NCI-H69 (cell line): ENCODE measurements around the gene TMPRSS6.

ENCODE experiments used
- DNase-seq: peaks from one replicate; lab custom pipeline; 2025; lab: John Stamatoyannopoulos, UW

The TMPRSS6 gene

DNA sequence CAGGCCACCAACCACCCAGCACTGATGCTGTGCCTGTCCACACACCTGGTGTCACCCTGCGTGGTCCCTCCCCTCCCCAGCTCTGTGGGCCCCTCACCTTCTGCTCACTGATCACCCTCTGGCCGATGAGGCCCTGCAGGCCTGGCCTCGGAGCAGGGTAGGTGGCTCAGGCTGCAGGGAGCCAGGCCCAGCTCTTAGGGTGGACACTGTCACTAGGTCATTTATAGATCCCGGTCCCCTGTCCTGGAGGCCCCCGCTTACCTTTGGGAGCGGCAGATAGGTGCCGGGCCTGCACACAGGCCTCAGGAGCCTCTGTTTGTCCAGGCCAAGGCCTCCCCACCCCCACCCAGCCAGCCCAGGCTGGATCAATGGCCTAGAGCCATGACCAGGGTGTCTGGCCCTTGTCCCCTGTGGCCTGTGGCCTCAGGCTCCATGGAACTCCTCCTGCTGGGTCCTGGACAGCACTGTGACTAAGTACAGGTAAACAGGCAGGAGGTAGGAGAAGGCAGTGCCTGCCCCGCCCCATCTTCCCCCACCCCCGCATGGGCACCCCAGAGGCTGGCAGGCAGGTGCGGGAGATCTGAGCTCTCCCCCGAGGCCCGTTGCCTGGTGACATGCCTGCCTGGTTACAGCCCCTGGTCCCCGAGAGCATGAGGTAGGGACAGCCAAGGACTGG lies at the start of gene TMPRSS6:
TSS of gene TMPRSS6 (minus strand) at position 472 of the 676 bp plus-strand sequence. CDS start 6,296 bp downstream, outside the sequence.
- DNase-seq: peak; percentile 69

DNA sequence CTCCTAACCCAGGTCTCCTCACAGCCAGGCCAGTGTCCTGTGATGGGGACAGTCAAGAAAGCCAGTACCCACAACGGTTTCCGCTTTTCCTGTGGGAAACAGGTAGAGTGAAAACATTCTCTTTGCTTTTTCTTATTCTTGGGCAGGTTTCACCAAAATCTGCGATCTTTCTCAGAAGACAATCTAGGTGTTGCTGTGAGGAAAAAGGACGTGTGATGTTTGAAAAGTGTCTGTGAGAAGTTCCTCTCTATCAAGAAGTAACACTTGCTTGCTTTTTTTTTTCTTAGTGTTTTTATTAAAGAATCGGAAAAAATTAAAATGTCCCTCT lies 49.4 kb upstream of the TMPRSS6 start:
- no peak for DNase-seq

DNA sequence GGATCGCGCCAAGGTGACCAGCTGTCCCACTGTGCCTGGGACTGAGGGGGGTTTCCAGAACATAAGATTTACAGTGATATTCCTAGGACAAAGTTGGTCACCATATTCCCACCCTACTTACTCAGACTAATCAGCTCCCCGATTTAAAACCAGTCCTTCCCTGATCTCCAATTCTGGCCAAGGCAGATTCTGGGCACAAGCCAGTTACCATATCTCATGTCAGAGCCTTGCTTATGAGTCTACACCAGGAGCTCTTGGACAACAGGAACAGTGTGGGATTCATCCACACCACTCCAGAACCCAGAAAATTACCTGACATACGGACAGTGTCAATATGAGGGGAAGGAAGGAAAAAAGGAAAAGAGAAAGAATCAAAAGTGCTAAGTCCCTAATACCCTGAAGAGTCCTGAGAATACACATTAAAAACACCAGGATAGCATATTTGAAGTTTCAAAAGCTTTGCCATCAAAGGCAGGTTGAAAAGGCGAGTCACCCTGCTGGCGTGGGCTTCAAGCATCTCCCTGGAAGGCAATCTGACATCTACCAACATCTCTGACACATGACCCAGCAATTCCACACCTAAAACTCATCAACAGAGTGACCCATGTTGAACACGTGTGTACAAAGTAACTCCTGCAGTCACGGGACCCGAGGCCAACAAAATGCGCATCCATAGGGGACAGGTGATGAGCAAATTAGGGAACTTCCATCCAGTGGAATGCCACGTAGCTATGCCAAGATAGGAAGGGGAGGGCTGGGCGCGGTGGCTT lies 48.2 kb upstream of the TMPRSS6 start:
- DNase-seq: no peak

DNA sequence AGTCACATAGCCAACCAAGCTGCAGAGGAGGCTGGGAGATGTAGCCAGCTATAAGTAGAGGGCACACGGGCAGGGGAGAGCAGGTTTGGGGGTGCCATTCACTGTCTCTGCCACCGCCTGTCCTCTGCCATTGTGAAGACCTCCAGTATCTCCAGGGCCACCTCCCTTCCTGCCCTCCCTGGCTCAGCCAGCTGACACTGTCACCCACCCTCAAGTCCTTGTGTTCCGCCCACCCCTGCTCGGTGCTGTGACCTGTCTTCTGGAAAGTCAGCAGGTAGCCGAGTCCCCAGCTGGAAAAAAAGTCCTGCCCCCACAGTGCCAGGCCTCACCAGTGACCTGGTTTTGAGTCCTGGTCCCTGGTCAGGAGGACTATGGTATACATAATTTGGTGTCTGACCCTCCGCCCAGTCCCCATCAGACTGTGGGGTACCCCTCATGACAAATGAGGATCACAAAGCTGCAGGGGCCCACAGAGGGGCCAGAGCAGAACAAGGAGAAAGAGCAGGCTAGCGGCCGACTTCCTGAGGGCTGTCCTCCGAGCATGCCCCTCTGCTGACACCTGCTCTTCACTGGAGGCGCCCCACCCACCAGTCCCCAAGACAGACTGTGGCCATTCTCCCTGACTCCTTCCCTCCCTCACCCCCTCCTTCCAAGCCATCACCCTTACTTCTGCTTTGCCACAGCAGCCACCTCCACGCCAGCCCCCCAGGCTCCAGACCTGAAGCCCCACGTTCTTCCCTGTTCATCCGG lies 47.3 kb upstream of the TMPRSS6 start:
- no peak for DNase-seq

DNA sequence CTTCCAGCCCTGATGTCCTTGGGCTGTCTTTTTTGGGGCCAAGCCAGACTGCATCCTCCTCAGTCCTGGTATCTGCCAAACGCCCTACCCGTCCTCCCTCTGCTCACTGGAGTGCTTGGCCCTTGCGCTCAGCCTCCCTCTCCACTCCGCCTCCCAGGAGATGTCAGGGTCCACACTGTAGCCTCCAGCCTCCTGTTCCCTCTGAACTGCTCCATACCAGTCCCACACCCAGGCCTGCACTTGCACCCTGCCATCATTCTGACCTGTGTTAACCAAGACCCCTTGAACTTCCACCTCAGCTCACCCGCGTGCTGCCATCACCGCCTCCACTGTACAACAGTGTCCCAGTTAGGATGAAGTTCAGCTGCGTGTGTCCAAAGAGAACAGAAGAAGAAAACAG lies 46.5 kb upstream of the TMPRSS6 start:
- no peak for DNase-seq

DNA sequence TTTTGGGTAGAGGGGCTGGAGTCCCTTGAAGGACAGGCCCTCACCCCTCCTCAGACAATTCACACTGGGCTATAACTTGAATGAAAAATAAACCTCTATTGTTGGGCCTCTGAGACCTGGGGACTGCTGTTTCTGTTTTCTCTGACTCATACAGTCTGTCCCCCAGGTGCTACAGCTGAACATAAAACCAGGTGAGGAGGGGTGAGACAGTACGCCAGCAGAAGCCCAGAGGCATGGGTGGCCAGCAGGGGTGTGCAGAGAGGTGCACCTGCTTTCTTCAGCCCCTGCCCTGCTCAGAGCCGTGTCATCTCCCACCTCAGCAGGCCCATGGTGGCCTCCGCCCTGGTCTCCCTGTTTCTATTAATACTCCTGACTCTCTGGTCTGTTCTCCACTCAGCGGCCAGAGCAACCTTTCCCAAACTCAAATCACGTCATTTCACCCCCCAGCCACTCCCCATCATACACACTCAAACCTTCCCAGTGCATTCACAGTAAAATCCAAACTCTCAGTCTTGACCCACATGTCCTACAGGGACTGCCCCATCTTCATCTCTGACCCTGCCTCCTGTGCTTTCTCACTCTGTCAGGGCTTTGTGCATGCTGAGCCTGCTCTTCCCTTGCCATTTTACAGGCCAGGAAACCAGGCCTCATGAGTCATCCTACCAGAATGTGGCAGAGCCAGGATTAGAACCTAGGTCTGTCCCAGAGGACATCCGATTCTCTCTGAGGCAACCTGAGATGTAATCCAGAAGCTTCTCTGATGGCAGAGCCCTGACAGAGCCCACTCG lies 45.6 kb upstream of the TMPRSS6 start:
- no peak for DNase-seq

DNA sequence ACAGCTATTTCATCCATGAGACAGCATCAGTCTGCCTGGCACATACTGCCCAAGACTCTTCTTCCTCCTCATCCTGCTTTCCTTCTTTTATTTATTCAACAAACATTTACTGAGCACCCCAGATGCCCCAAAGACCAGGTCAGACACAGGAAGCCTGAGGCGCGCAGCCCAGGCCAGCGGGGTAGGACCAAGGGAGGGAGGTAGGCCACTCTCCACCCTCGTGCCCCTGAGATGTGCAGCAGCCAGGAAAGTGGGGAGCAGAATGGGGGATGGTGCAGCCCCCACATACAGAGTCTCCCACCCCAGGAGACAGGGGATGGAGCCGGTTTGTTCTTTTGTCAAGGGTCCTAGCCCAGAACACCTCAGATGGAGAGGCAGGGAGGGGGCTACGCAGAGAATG lies 44.4 kb upstream of the TMPRSS6 start:
- no peak for DNase-seq

DNA sequence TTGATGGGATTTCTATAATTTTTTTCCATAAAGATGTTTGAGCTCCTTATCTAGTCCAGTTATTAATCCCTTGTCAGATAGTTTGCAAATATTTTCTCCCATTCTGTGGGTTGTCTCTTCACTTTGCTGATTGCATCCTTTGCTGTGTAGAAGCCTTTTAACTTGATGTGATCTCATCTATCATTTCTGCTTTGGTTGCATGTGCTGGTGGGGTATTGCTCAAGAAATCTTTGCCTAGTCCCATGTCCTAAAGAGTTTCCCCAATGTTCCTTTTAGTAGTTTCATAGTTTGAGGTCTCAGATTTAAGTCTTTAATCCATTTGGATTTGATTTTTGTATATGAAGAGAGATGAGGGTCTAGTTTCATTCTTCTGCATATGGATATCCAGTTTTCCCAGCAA lies 41.9 kb upstream of the TMPRSS6 start:
- no peak for DNase-seq

DNA sequence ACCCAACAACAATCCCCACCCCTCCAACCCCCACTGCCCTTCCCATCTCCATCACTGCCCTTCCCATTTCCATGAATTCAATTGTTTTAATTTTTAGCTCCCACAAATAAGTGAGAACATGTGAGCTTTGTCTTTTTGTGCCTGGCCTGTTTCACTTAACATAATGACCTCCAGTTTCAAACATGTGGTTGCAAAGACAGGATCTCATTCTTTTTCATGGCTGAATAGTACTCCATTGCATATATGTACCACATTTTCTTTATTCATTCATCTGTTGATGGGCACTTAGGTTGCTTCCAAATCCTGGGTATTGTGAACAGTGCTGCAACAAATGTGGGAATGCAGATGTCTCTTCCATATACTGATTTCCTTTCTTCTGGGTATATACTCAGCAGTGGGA lies 41.2 kb upstream of the TMPRSS6 start:
- no peak for DNase-seq

DNA sequence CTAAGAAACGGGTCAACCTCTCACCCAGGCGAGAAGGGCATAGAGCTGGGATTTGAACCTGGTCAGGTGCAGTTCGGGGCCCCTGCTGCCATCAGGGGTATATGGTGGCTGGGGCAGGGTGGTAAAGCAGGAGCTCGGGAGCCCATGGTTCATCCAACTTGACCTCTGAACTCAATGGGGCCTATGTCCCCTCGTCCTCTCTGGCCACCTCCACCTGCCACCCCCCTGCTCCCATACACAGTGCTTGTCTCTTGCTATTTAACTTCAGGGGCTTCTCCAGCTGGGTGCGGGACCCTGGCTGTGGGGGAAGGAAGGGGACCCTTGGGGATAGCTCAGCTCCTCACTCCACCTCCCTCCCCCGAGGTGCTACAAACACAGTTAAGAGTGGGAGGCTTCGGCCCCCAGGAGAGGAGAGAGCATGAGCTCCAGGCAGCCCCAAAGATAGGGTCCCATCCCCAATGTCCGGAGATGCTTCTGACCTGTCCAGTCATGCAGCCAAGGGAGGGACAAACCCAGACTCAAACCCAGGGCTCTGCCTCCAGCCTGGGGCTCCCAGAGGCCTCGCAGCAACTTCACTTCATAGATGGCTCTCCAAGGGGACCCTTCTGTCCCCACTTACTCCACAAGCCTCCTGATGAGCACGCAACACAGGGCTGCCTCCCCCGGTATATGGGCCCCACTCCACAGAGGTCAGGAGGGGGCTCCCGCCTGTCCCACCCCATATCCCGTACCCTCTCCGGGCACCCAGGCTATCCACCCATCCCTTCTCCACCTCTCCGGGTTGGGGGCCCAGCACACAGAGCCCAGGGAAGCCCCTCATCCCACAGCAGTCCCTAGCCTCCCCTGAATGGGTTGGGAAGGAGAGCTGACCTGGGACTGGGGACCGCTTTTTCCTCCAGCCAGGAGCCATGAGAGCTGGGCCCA lies 39.5 kb upstream of the TMPRSS6 start:
- no peak for DNase-seq

DNA sequence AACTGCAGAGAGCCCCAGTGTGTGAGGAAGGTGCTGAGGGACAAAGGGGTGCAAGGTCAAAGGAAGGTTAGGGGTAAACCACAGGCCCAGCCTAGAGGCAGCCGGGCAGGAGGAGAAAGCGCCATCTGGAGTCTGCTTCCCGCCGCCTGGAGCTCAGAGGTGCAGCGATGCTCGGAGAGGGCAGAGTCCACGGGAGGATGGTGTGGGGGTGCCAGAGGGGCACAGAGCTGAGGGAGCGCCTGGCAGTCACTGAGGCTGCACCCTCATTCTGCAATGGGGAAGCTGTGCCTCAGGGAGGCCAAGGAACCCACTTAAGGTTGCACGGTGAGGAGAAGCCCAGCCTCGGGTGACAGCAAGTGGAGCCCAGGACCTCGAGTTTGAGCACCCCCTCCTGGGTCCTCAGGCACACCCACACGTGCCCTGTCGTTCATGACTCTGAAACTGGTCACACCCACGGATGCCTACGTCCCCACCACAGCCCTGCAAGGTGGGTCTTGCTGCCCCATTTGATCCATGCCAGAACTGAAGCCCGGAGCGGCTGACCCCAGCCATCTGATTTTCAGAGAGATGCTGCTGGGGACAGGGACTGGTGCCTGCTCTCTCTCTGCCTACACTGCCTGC lies 38.6 kb upstream of the TMPRSS6 start:
- DNase-seq: no peak

DNA sequence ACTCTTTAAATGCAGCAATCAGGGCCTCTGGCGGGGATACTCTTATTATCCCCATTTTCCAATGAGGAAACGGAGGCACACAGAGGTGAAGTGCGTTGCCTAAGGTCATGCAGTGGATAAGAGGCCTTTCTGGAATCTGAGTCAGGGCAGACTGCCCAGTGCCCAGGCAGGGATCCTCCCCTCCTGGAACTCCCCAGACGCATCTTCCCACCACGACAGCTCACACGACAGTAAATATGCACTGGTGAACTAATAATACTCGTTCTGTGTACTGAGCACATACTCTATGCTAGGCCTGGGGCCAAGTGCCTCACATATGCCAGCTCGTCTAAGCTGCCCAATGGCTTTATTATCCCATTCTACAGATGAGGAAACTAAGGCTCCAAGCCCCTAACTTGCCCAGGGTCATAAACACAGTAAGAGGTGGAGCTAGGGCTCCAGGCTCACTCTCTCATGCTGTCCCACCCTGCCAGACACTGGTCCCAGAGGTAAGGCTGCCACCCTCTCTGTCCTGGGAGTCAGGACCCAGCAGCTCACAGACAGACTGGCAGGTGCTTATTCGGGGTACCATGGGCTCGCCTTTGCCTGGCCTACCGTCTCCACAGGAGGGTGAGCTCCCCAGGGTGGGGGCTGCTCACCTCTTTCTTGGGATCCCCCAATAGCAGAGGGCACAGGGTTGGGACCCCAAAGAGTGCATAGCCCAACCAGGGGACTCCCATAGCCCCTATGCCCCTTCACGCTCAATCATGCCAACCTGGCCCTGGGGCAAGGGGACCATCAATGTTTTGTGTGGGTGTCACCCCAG lies 37.9 kb upstream of the TMPRSS6 start:
- no peak for DNase-seq

DNA sequence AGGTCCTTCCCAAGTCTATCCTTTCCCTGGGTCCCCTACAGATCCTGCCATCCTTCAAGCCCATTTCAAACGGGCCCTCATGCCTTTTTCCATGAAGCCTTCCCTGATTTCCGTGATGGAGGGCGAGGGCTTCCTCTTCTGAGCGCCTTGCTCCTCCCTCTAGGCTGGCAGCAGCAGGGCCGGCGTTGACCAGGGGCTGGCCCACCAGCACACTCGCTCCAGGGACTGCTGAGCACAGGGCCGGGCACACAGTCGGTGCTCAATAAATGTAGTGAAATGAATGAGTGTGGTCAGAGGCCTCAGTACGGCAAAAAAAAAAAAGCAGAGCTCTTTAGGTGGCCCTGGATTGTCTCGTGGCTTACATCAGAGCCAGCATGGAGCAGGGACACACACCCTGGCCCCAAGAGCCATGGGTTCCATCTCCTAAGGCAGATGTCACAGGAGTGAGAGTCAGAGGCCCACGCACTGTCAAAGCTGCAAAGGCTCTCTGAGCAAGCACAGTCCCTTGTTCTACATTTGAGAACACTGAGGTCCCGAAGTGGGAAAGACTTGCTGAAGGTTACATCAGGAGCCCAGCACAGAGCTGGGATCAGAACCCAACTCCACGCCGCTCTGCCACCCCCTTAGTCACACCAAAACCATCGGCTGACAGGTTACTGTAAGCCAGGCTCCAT lies 37.1 kb upstream of the TMPRSS6 start:
- no peak for DNase-seq

DNA sequence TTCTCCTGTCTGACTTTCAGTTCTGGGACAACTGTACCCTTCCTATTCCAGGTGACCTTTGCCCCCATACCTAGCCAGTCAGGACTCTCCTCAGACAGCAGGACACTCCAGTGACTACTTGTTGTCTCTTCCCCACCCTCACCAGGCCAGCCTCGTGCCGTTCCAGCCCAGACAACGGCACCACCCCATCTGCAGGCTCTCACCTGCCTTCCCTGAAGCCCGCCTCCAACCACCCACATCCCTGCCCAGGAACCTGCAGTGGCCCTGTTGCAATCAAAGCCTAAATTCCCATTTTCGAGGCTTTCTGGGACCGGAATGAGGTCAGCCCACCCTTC lies 36.5 kb upstream of the TMPRSS6 start:
- no peak for DNase-seq

DNA sequence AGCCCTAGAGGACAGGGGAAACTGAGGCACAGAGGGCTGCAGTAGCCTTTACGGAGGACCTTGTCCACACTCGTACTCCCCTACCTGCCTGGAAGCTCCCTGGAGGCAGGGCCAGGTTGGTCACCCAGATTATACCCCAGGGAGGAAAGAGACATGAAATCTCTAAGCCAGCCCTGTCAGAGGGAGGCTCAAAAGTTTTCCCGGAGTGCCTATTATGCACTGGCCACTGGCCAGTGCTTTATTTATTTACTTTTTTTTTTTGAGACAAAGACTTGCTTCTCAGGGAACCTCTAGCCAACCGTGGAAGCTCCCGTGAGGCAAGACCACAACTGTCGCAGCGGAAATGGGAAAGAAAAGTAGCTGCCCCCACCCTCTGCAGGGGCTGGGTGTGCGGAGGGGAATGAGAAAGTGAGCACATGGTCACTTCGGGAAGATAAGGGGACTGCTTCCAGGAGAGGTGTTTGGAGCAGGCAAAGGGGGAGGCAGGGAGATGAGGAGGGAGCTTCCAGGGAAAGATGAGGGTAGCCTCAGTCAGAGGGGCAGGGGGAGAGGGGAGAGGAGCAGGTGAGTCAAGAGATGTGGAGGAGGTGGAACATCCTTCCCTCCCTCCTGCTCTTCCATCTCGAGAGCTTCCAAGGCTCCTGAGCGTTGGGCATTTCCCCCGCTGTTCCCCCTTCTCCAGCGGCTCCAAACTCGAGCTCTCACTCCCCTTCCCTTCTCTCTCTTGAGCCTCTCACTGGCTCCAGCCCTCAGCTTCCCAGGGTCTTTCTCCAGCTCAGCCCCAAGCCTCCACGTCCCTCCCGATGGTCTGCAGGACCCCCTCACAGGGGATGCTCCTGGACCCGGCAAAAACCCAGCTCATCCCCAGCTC lies 35.9 kb upstream of the TMPRSS6 start:
- peak; percentile 57 for DNase-seq

DNA sequence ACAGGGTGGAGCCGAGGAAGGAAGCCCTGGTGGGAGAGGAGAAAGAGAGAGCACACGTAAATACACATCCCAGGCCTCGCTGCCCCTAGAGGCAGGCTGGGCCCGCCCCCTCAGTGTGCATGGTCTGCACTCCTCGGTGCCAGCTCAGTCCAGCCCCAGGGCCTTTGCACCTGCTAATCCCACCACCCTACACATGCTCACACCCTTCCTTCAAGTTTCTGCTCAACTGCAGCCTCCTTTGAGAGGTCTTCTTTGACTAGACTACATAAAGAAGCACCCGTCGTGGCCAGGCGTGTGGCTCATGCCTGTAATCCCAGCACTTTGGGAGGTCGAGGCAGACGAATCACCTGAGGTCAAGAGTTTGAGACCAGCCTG lies 34.7 kb upstream of the TMPRSS6 start:
- DNase-seq: no peak

DNA sequence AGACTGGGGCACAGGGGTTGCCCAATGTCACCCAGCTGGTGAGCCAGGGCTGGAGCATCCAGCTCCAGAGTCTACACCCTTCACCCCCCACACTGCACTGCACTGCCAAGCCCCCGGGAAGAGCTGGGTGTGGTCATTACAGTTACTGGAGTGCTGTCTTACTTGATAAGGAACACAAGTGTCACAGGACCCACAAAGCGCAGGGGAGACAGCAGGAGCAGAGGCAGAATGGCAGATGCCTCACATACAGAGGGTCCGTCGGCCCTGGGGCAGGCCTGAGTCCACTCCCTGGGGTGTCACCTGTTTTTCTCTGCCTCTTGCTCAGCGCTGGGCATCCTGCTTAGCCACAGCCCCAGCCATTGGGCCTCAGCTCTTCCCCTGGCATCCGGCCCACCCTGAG lies 32.5 kb upstream of the TMPRSS6 start:
- DNase-seq: no peak

DNA sequence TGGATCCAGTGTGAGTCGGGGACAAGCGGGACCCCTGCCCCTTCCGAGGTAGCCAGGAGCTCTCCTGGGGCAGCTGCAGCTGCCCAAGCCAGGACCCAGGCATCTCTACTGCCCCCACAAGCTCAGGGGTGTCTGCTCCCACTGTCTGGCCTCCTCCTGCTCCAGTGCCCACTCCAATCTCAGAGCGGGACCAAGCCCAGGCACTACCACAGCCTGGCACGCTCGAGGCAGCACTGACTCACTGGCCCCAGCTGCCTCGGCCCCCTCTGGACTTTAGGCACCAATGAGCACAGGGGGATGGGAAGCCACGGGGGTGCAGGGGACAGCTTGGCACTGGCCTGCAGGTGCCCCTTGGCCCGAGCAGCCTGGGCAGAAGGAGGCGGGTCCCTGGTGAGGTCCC lies 32.0 kb upstream of the TMPRSS6 start:
- DNase-seq: no peak
